Neural progenitor cell (in vitro differentiated cells): ENCODE data around the gene AUTS2. TPM values are rescaled to one million over a fixed set of nuclear protein-coding genes. Genes with fewer than 3 reads are reported as not detected.
A peak's percentile ranks its signal among the peaks of the same experiment; 100 is the strongest.

Source experiments
- DNase-seq: peaks from one replicate; pipeline ENCODE4 v3.0.0-alpha.2; 2016; ENCODE audit warnings: low spot score
- H2AFZ ChIP-seq: fragments of 200-600 bp; sonication (generic); replicated peaks from 2 replicates; pipeline ENCODE4 v1.6.1; 2016; ENCODE audit warnings: antibody characterized with exemption
- H3F3A ChIP-seq: fragments of 200-600 bp; sonication (generic); 2 replicates; pipeline ENCODE4 v1.6.1; 2016; ENCODE audit warnings: antibody characterized with exemption, low read depth
- H3K27ac ChIP-seq: fragments of 200-600 bp; sonication (generic); 2 replicates; pipeline ENCODE4 v1.5.1; 2016; ENCODE audit warnings: mild to moderate bottlenecking
- H3K27me3 ChIP-seq: fragments of 200-600 bp; sonication (generic); 2 replicates; pipeline ENCODE4 v1.6.1; 2016; ENCODE audit warnings: mild to moderate bottlenecking, moderate library complexity
- H3K36me3 ChIP-seq: fragments of 200-600 bp; sonication (generic); 2 replicates; pipeline ENCODE4 v1.5.1; 2016
- H3K4me1 ChIP-seq: fragments of 200-600 bp; sonication (generic); 2 replicates; pipeline ENCODE4 v1.6.1; 2016; ENCODE audit warnings: mixed run types
- H3K4me2 ChIP-seq: fragments of 200-600 bp; sonication (generic); 2 replicates; pipeline ENCODE4 v1.6.1; 2016
- H3K4me3 ChIP-seq: fragments of 200-600 bp; sonication (generic); 2 replicates; pipeline ENCODE4 v1.5.1; 2016
- H3K79me2 ChIP-seq: fragments of 200-600 bp; sonication (generic); 2 replicates; pipeline ENCODE4 v1.6.1; 2016; ENCODE audit warnings: low read depth
- H3K9ac ChIP-seq: fragments of 200-600 bp; sonication (generic); 2 replicates; pipeline ENCODE4 v1.6.1; 2016
- H3K9me3 ChIP-seq: fragments of 200-600 bp; sonication (generic); 2 replicates; pipeline ENCODE4 v1.5.1; 2016; ENCODE audit warnings: low read depth
- H4K20me1 ChIP-seq: fragments of 200-600 bp; sonication (generic); 2 replicates; pipeline ENCODE4 v1.6.1; 2016; ENCODE audit warnings: low read depth
- H3K27ac Mint-ChIP-seq: 3 replicates; pipeline ENCODE4 v1.8.0; 2021; ENCODE audit warnings: mixed read lengths
- H3K27me3 Mint-ChIP-seq: 2 replicates; pipeline ENCODE4 v1.8.0; 2022; ENCODE audit warnings: low read depth, mild to moderate bottlenecking, inconsistent platforms, moderate library complexity, mixed read lengths; ENCODE audit not compliant: insufficient read depth
- H3K36me3 Mint-ChIP-seq: 3 replicates; pipeline ENCODE4 v1.8.0; 2021; ENCODE audit warnings: mixed read lengths
- H3K4me1 Mint-ChIP-seq: 3 replicates; pipeline ENCODE4 v1.8.0; 2021; ENCODE audit warnings: mixed read lengths
- H3K4me3 Mint-ChIP-seq: 3 replicates; pipeline ENCODE4 v1.8.0; 2021; ENCODE audit warnings: mild to moderate bottlenecking, moderate library complexity, mixed read lengths
- H3K9me3 Mint-ChIP-seq: 3 replicates; pipeline ENCODE4 v1.8.0; 2020; ENCODE audit warnings: mixed read lengths
- CTCF ChIP-seq: fragments of 200-600 bp; sonication (generic); IDR thresholded peaks from 2 replicates; pipeline ENCODE4 v1.5.1; 2017; ENCODE audit warnings: antibody characterized with exemption, mild to moderate bottlenecking
- EZH2 ChIP-seq: fragments of 200-600 bp; sonication (generic); IDR thresholded peaks from 2 replicates; pipeline ENCODE4 v1.6.1; 2017; ENCODE audit warnings: antibody characterized with exemption, mild to moderate bottlenecking, moderate library complexity
- EZH2phosphoT487 ChIP-seq: fragments of 200-600 bp; sonication (generic); IDR thresholded peaks from 2 replicates; pipeline ENCODE4 v1.6.1; 2017; ENCODE audit warnings: antibody characterized with exemption
- total RNA-seq: library from RNA; depleted of rRNA; stranded (reverse); fragments of >200 nt; gene quantifications from 2 replicates; pipeline ENCODE4 v1.2.3, GENCODE V29; 2015; ENCODE audit warnings: low replicate concordance

AUTS2 gene
- total RNA-seq, 1 donor from 2014 or later, result 50.0 TPM

GRCh38 chr7:70684173-70684572 is 1085.9 kb downstream of the AUTS2 start:
- no peak for TF ChIP-seq EZH2phosphoT487
- no peak for TF ChIP-seq CTCF
- TF ChIP-seq EZH2, result no peak
- no peak overlapping the region for H2AFZ ChIP-seq
- peaks cover 27% of the 10 kb centered on the region for H3K27me3 ChIP-seq
- Mint-ChIP-seq H3K9me3 (no peaks in the 10 kb centered on the region), H3K4me1 (peaks cover 29% of the 10 kb centered on the region), H3K4me3 (no peak overlapping the region), H3K36me3 (peaks cover 5% of the 10 kb centered on the region), H3K27ac (no peak overlapping the region), H3K27me3 (peaks cover 2% of the 10 kb centered on the region)
- H3K4me1 ChIP-seq, result peaks cover 24% of the 10 kb centered on the region
- H3K27ac ChIP-seq, result no peak overlapping the region
- no peak overlapping the region for H3K9ac ChIP-seq
- H3K9me3 ChIP-seq, result no peaks in the 10 kb centered on the region
- H3K79me2 ChIP-seq, result no peaks in the 10 kb centered on the region
- no peak for DNase-seq
- no peak overlapping the region for H3K4me2 ChIP-seq
- peaks cover 12% of the 10 kb centered on the region for H3F3A ChIP-seq
- no peak overlapping the region for H3K4me3 ChIP-seq
- H3K36me3 ChIP-seq, result no peaks in the 10 kb centered on the region
- H4K20me1 ChIP-seq, result no peaks in the 10 kb centered on the region

- H3K4me3 ChIP-seq, result peak overlapping the region; percentile 97
- peaks cover 13% of the 10 kb centered on the region for H3K27me3 ChIP-seq
- H2AFZ ChIP-seq, result peak overlapping the region; percentile 68
- peak overlapping the region; percentile 88 for H3K4me2 ChIP-seq
- H3K27ac ChIP-seq, result no peak overlapping the region
- no peaks in the 10 kb centered on the region for H3K36me3 ChIP-seq
- TF ChIP-seq EZH2phosphoT487 (no peak), EZH2 (no peak), CTCF (no peak)
- H3K79me2 ChIP-seq, result peaks cover 53% of the 10 kb centered on the region
- Mint-ChIP-seq H3K27ac (peak overlapping the region; percentile 84), H3K4me3 (peak overlapping the region; percentile 90), H3K36me3 (peaks cover 2% of the 10 kb centered on the region), H3K4me1 (peaks cover 11% of the 10 kb centered on the region), H3K9me3 (no peaks in the 10 kb centered on the region), H3K27me3 (peaks cover 21% of the 10 kb centered on the region)
- H3K4me1 ChIP-seq, result peaks cover 30% of the 10 kb centered on the region
- H3K9ac ChIP-seq, result no peak overlapping the region
- peaks cover 29% of the 10 kb centered on the region for H4K20me1 ChIP-seq
- no peak for DNase-seq
- H3F3A ChIP-seq, result peaks cover 28% of the 10 kb centered on the region
- no peaks in the 10 kb centered on the region for H3K9me3 ChIP-seq
These were observed 1095.0 kb downstream of the AUTS2 start for GRCh38 chr7:70693321-70693685.

- H3K9ac ChIP-seq, result peak overlapping the region; percentile 44
- Mint-ChIP-seq H3K9me3 (no peaks in the 10 kb centered on the region), H3K27me3 (peaks cover 21% of the 10 kb centered on the region), H3K27ac (peak overlapping the region; percentile 84), H3K4me3 (peak overlapping the region; percentile 90), H3K36me3 (peaks cover 2% of the 10 kb centered on the region), H3K4me1 (peaks cover 11% of the 10 kb centered on the region)
- no peaks in the 10 kb centered on the region for H3K9me3 ChIP-seq
- peaks cover 59% of the 10 kb centered on the region for H3K79me2 ChIP-seq
- DNase-seq, result peak; percentile 91
- peaks cover 35% of the 10 kb centered on the region for H4K20me1 ChIP-seq
- peak overlapping the region; percentile 78 for H3K27ac ChIP-seq
- H3K36me3 ChIP-seq, result peaks cover 3% of the 10 kb centered on the region
- peak overlapping the region; percentile 88 for H3K4me2 ChIP-seq
- peaks cover 35% of the 10 kb centered on the region for H3K4me1 ChIP-seq
- H3K4me3 ChIP-seq, result peak overlapping the region; percentile 97
- H3F3A ChIP-seq, result peaks cover 33% of the 10 kb centered on the region
- peaks cover 13% of the 10 kb centered on the region for H3K27me3 ChIP-seq
- H2AFZ ChIP-seq, result peak overlapping the region; percentile 68
- no peak for TF ChIP-seq EZH2phosphoT487
- TF ChIP-seq CTCF, result peak; percentile 39
- TF ChIP-seq EZH2, result no peak
These were observed 1095.6 kb downstream of the AUTS2 start for GRCh38 chr7:70693686-70694433.
